Suprapubic skin (tissue), 4 donors: Measurements from ENCODE around the gene ITLN1. TPM values are rescaled to one million over a fixed set of nuclear protein-coding genes. Genes with fewer than 3 reads are reported as not detected.
"Not testable (repeated sequence)": the region's sequence is repeated elsewhere in the genome, so short reads cannot be mapped to it uniquely, and the experiment has no call there.

ENCODE experiments used
- DNase-seq, 2 donors: peaks; one replicate each; pipeline ENCODE4 v3.0.0-alpha.2; 2019; ENCODE audit warnings: low spot score in 2 of 2
- H3K27ac ChIP-seq: fragments of 200-600 bp; sonication (generic); one replicate; pipeline ENCODE4 v1.5.1; 2019
- H3K27me3 ChIP-seq: fragments of 200-600 bp; sonication (generic); one replicate; pipeline ENCODE4 v1.5.1; 2019
- H3K36me3 ChIP-seq: fragments of 200-600 bp; sonication (generic); one replicate; pipeline ENCODE4 v1.5.1; 2019
- H3K4me1 ChIP-seq: fragments of 200-600 bp; sonication (generic); one replicate; pipeline ENCODE4 v1.5.1; 2019
- H3K4me3 ChIP-seq: fragments of 200-600 bp; sonication (generic); one replicate; pipeline ENCODE4 v1.5.1; 2019; ENCODE audit warnings: mild to moderate bottlenecking
- H3K9me3 ChIP-seq: fragments of 200-600 bp; sonication (generic); one replicate; pipeline ENCODE4 v1.5.1; 2019
- CTCF ChIP-seq, 2 donors: fragments of 200-600 bp in 1 of 2; fragments of 450-650 bp in 1 of 2; sonication (generic) in 1 of 2; IDR thresholded peaks; one replicate each; pipeline ENCODE4 v1.5.1; 2016 to 2019; ENCODE audit warnings: antibody characterized with exemption in 2 of 2, mild to moderate bottlenecking in 1 of 2, moderate library complexity in 1 of 2
- EP300 ChIP-seq: sonication (generic); formaldehyde crosslinking; IDR thresholded peaks from one replicate; pipeline ENCODE4 v1.6.1; 2017; ENCODE audit warnings: antibody characterized with exemption
- POLR2A ChIP-seq, 2 donors: fragments of 450-650 bp; IDR thresholded peaks; one replicate each; pipeline ENCODE4 v1.6.1; 2017; ENCODE audit warnings: antibody characterized with exemption in 2 of 2, mild to moderate bottlenecking in 2 of 2, moderate library complexity in 2 of 2
- POLR2AphosphoS5 ChIP-seq, 3 donors: sonication (generic); formaldehyde crosslinking; IDR thresholded peaks; one replicate each; pipeline ENCODE4 v1.6.1; 2017; ENCODE audit warnings: antibody characterized with exemption in 3 of 3
- WGBS: methylation state at CpG from one replicate; pipeline ENCODE4 v1.1.5; 2018; 5-methylcytosine and 5-hydroxymethylcytosine counted together
- total RNA-seq, 4 donors: library from RNA; depleted of rRNA; stranded (reverse); fragments of >200 nt; gene quantifications; one replicate each; pipeline ENCODE4 v1.1.0, GENCODE V29; 2016

Gene ITLN1
- total RNA-seq, 4 donors from 2014 or later: not detected

DNA sequence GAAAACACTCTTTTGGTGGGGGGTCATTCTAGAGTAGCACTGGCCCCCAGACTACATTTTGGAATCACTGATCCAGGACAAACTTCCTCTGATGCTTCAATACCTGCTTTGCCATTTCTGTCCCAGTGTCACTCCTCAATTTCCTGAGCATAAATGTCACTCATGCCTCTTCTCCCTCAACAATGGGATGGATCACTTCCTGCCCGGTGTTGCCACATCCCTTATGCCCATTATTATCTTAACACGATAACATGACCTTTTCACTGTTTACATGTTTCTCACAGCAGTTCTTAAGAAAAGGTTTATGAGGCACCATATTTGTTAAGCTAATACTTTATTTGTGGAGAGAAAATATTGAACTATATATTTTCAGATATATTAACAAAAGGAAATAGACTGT, 3.9 kb upstream of the ITLN1 start:
- Histone ChIP-seq H3K36me3 (no peaks in the 10 kb centered on the region), H3K27me3 (no peaks in the 10 kb centered on the region), H3K4me1 (no peaks in the 10 kb centered on the region), H3K27ac (no peak overlapping the region), H3K4me3 (no peak overlapping the region), H3K9me3 (no peaks in the 10 kb centered on the region)
- TF ChIP-seq POLR2AphosphoS5 (IDR thresholded peaks at IDR 0.05): no peak
- TF ChIP-seq POLR2A (IDR thresholded peaks at IDR 0.05): no peak
- no peak for TF ChIP-seq EP300
- TF ChIP-seq CTCF (IDR thresholded peaks at IDR 0.05): no peak
- DNase-seq: no peak
- 62% methylated on average over 2 of the region's 2 CpGs for WGBS

DNA sequence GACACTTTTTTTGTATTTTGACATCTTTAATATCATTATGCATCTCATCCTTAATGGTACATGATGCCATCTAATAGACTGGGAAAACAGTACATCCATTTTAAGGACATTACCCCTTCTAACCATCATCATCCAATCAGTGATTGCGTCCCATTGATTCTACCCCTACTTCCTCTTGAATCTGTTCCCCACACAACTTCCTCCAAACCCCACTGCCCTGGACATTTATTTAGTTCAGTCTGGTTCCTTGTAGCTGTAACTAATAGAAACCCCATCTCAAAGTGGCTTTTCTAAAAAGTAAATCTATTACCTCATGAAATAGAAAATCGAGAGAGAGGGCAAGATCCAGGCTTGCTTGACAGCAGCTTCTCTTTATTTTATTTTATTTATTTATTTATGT, 2.1 kb upstream of the ITLN1 start:
- TF ChIP-seq POLR2A (IDR thresholded peaks at IDR 0.05): no peak
- TF ChIP-seq CTCF (IDR thresholded peaks at IDR 0.05): no peak
- no peak for TF ChIP-seq POLR2AphosphoS5 (IDR thresholded peaks at IDR 0.05)
- no peak for TF ChIP-seq EP300
- WGBS: 85% methylated on average over 2 of the region's 2 CpGs
- Histone ChIP-seq H3K9me3 (no peaks in the 10 kb centered on the region), H3K36me3 (no peaks in the 10 kb centered on the region), H3K27ac (no peak overlapping the region), H3K27me3 (no peaks in the 10 kb centered on the region), H3K4me1 (no peaks in the 10 kb centered on the region), H3K4me3 (no peak overlapping the region)
- no peak for DNase-seq

DNA sequence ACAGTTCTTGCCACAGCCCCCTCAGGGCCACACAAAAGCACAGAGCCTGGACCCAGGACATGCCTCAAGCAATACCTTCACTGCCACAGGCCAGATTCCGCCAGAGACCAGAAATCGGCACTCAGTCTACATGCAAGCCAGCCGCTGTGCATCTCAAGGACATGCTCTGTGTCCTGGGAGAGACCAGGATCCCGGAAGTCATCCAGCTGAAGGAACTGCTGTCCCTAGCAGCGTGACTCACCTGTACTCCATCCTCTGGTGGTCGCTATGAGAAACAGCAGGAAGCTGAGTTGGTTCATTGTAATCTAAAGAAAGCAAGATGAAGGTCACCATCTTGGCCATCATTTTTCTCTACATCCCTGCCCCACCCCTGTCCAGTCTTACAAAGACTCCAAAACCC, 401 bp downstream of the ITLN1 start:
- H3K4me1 ChIP-seq: no peaks in the 10 kb centered on the region
- DNase-seq: no peak
- H3K36me3 ChIP-seq: no peaks in the 10 kb centered on the region
- no peaks in the 10 kb centered on the region for H3K9me3 ChIP-seq
- WGBS: 45% methylated on average over 5 of the region's 6 CpGs
- no peaks in the 10 kb centered on the region for H3K27me3 ChIP-seq
- TF ChIP-seq POLR2AphosphoS5 (IDR thresholded peaks at IDR 0.05) (no peak), CTCF (IDR thresholded peaks at IDR 0.05) (peak in 1 of 2 donors; percentile 36), POLR2A (IDR thresholded peaks at IDR 0.05) (no peak)
- H3K4me3 ChIP-seq: no peak overlapping the region
- H3K27ac ChIP-seq: no peak overlapping the region

DNA sequence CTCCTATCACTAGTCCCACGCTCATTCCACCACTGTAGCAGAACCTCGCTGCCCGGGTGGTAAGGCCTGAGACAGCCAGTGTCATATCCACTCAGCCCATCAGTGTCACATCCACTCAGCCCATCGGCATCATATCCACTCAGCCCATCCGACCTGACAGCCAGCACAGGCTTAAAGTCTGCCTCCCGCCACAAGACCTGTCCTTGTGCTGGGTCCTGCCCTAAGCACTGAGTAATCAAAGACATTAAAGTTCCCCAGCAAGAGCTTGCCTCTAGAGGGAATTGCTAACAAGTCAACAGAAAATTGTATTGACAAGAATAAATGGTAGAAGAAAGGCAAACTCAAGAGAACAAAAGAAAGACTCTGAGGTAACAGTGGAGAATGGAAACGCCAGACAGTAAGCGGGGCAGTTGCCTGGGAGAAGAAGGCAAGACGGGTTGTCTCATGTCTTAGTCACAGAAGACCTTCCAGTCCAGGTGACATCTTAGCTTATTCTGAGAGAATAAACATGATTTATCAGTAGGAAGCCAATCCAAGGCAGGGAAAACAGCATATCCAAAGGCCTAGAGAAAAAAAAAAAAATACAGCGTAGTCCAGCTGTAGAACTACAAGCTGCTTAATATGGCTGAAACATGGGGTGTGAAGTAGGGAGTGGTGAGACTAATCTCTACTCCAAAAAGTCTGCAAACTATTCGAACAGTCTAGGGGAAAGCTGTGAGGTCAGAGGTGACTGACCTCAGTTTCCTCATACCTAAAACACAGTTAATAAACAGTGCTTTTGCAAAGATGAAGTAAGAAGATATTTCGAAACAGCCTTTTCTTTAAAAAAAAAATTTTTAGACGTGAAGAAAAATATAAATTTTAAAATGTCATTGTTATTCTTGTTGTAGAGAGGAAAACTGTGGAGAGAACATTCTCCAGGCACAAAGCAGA, 1.1 kb downstream of the ITLN1 start:
- no peak for DNase-seq
- no peaks in the 10 kb centered on the region for H3K9me3 ChIP-seq
- no peaks in the 10 kb centered on the region for H3K36me3 ChIP-seq
- H3K27ac ChIP-seq: no peak overlapping the region
- TF ChIP-seq EP300: no peak
- no peak for TF ChIP-seq POLR2A (IDR thresholded peaks at IDR 0.05)
- no peak for TF ChIP-seq POLR2AphosphoS5 (IDR thresholded peaks at IDR 0.05)
- TF ChIP-seq CTCF (IDR thresholded peaks at IDR 0.05): no peak
- WGBS: 86% methylated on average over 13 of the region's 13 CpGs
- no peaks in the 10 kb centered on the region for H3K27me3 ChIP-seq
- H3K4me3 ChIP-seq: no peak overlapping the region
- no peaks in the 10 kb centered on the region for H3K4me1 ChIP-seq

- 88% methylated on average over 1 of the region's 1 CpG for WGBS
These were observed 2.4 kb downstream of the ITLN1 start for GRCh38 chr1:160882582-160882981.

GRCh38 chr1:160881264-160881663, 3.7 kb downstream of the ITLN1 start:
- H3K4me3 ChIP-seq, H3K27ac ChIP-seq, H3K4me1 ChIP-seq, H3K36me3 ChIP-seq, H3K9me3 ChIP-seq, H3K27me3 ChIP-seq, DNase-seq: not testable (repeated sequence)
- WGBS: 90% methylated on average over 6 of the region's 7 CpGs

More at GRCh38 chr1:160882582-160882981, 2.4 kb downstream of the ITLN1 start:
- H3K36me3 ChIP-seq: no peaks in the 10 kb centered on the region
- DNase-seq: no peak
- H3K9me3 ChIP-seq: no peaks in the 10 kb centered on the region
- TF ChIP-seq POLR2AphosphoS5 (IDR thresholded peaks at IDR 0.05) (no peak), POLR2A (IDR thresholded peaks at IDR 0.05) (no peak), EP300 (no peak)
- no peak overlapping the region for H3K27ac ChIP-seq
- H3K4me1 ChIP-seq: no peaks in the 10 kb centered on the region
- H3K27me3 ChIP-seq: no peaks in the 10 kb centered on the region
- H3K4me3 ChIP-seq: no peak overlapping the region
